Left lobe of liver (tissue), 2 donors: ENCODE measurements around the gene DDRGK1. TPM values are rescaled to one million over a fixed set of nuclear protein-coding genes. Genes with fewer than 3 reads are reported as not detected.

Source experiments
- ATAC-seq: fragments of 200-7000 bp; cut with Tn5 transposase; one replicate; pipeline ENCODE4 v1.9.1; 2020; ENCODE audit warnings: mild to moderate bottlenecking, moderate library complexity
- DNase-seq: peaks from one replicate; pipeline ENCODE4 v3.0.0-alpha.2; 2020; ENCODE audit warnings: low spot score
- total RNA-seq: library from RNA; stranded (reverse); gene quantifications from one replicate; pipeline ENCODE4 v1.2.1, GENCODE V29; 2021
- donor health status: DM: no; HTN: no; CAD: no; lungs with moderate emphysema.
- donor health status: DM: no; HTN: yes; CAD: no.

DDRGK1 gene
- total RNA-seq: 71.0 TPM

DNA sequence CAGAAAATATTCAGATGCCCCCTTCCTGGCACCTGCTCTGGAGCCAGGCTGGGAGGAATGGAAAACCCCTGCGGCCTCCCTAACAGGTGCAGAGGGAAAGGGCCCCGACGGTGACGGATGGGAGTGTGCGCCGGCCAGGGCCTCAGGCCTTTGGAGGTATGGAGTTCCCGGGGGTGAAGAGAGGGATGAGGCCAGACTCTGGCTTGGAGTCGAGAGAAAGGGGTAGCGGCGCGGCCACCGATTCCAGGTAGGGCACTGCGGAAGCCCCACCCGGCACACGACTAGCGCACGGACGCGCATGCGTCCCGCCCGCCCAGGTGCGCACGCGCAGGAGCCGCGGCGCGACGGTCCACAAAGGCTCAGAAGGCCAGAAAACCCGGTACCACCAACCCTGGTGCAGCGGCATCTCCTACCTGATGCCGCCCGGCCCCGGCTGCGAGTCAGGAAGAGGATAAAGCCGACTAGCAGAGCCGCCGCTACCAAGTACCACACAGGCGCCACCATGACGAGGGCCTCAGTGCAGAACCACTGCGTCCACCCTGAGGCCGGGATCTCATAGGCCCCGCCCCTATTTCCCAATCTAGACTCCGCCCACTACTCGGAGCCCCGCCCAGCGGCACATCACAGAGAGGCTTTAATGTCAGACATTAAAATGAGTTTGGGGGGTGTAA is at the start of gene DDRGK1:
Gene DDRGK1, minus strand, starts transcription at position 559 of the 671 bp plus-strand sequence. Its CDS starts 55 bp downstream, at position 504.
- DNase-seq (peak; percentile 90), ATAC-seq (peak; percentile 91)

DNA sequence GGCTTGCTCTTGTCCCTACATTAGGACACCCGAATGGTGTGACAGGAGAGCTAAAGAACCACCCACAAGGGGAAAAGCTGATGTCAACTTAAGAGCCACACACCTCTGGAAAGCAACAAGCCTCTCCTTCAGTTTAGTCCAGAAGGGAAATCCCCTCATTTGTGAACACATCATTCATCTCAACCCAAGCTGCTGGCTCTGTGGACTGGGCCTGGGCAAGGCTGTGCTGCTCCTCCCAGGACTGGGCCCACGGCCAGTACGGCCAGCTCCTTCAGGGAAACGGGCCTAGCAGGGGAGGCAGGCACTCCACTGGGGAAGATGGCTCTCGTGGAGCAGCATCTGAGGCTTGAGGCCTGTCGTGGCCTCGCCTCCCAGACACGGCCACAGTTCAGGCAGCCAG is 47.3 kb upstream of the DDRGK1 start:
- no peak for ATAC-seq

GRCh38 chr20:3250091-3250504 is 45.6 kb upstream of the DDRGK1 start:
- ATAC-seq (no peak), DNase-seq (no peak)

More for the DNA sequence above, 47.3 kb upstream of the DDRGK1 start:
- DNase-seq: no peak

GRCh38 chr20:3248993-3249347 is 44.5 kb upstream of the DDRGK1 start:
- ATAC-seq (no peak), DNase-seq (no peak)

DNA sequence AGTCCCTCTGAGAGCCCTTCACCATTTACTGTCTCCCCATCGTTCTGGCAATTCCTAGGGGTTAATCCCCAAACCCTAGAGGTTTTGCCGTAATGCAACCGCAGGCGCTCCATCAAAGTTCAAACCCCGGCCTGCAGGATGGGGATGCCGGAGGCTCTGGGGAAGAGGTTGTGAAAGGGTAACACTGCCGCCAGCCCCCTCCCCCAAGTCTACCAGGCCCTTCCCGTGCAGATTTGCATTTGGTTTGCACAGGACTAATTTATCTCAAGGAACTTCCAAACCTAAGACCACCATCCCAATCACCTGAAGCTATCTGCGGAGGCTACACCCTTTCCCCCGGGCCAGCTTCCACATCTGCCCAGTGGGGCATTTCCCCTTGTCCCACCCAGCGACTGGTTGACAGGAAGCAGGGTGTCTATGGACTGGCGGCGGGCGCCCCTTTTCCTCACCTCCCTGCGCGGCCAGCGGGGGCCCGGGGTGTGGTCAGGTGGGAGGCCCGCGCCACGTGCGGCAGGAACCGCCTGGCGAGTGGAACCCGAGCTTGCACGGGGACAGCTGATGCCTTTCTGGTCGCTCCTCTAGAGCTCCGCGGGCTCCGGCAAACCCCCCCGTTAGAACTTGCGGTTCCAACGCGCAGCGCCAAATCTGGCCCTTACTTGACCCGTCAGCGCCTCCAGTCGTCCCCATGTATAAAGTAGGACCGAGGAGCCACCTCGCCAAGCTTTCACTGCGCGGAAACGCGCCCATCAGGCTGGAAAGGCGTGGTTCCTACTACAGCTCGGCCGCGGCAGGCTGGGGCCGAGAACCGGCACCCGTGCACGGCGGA is 43.9 kb upstream of the DDRGK1 start:
- ATAC-seq (peak; percentile 58), DNase-seq (no peak)

GRCh38 chr20:3247638-3248037 is 43.2 kb upstream of the DDRGK1 start:
- DNase-seq (no peak), ATAC-seq (no peak)

GRCh38 chr20:3246682-3247081 is 42.2 kb upstream of the DDRGK1 start:
- DNase-seq (no peak), ATAC-seq (no peak)

DNA sequence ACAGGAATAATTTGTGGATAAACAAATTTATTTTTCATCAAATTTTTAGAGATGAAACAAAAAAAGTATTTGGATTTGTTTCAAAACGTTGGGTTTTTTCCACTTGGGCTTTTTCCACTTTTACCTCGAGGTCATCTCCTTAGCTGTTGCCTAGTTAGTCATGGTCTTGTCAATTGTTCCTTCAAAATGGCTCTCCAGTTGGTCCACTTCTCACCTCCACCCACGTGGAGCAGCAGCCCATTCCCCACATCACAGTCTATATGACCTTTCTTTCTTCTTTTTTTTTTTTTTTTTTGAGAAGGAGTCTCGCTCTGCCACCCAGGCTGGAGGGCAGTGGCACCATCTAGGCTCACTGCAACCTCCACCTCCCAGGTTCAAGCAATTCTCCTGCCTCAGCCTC is 41.2 kb upstream of the DDRGK1 start:
- no peak for ATAC-seq
- no peak for DNase-seq

- DNase-seq: no peak
- ATAC-seq: no peak
Observed at GRCh38 chr20:3245156-3245555, 40.7 kb upstream of the DDRGK1 start.

- DNase-seq: no peak
- ATAC-seq: no peak
Observed at GRCh38 chr20:3244613-3245012, 40.1 kb upstream of the DDRGK1 start.

GRCh38 chr20:3243718-3244358 is 39.4 kb upstream of the DDRGK1 start:
- no peak for ATAC-seq

GRCh38 chr20:3242172-3242692 is 37.8 kb upstream of the DDRGK1 start:
- no peak for DNase-seq

More at GRCh38 chr20:3243718-3244358, 39.4 kb upstream of the DDRGK1 start:
- no peak for DNase-seq

GRCh38 chr20:3240776-3241363 is 36.4 kb upstream of the DDRGK1 start:
- no peak for ATAC-seq
- no peak for DNase-seq

More at GRCh38 chr20:3242172-3242692, 37.8 kb upstream of the DDRGK1 start:
- no peak for ATAC-seq

- ATAC-seq (no peak), DNase-seq (no peak)
Observed at GRCh38 chr20:3239867-3240775, 35.6 kb upstream of the DDRGK1 start.

GRCh38 chr20:3239026-3239866 is 34.8 kb upstream of the DDRGK1 start, which contains the start of gene SLC4A11:
TSS of gene SLC4A11 (minus strand) at chr20:3239190. CDS start at chr20:3239137, 53 bp downstream.
- ATAC-seq (peak; percentile 82), DNase-seq (no peak)

GRCh38 chr20:3238616-3239025 is 34.1 kb upstream of the DDRGK1 start:
- no peak for DNase-seq
- peak; percentile 42 for ATAC-seq

- DNase-seq (no peak), ATAC-seq (no peak)
Observed at GRCh38 chr20:3237958-3238615, 33.6 kb upstream of the DDRGK1 start.
